HG03103 (cell line): Measurements from ENCODE around the gene GAGE10.
"Not testable (repeated sequence)": the region's sequence is repeated elsewhere in the genome, so short reads cannot be mapped to it uniquely, and the experiment has no call there.

ENCODE experiments used
- ATAC-seq: cut with Tn5 transposase; IDR thresholded peaks from one replicate; pipeline ENCODE4 v1.9.1; 2021; ENCODE audit warnings: low read depth; ENCODE audit not compliant: unreplicated experiment

Gene GAGE10

DNA sequence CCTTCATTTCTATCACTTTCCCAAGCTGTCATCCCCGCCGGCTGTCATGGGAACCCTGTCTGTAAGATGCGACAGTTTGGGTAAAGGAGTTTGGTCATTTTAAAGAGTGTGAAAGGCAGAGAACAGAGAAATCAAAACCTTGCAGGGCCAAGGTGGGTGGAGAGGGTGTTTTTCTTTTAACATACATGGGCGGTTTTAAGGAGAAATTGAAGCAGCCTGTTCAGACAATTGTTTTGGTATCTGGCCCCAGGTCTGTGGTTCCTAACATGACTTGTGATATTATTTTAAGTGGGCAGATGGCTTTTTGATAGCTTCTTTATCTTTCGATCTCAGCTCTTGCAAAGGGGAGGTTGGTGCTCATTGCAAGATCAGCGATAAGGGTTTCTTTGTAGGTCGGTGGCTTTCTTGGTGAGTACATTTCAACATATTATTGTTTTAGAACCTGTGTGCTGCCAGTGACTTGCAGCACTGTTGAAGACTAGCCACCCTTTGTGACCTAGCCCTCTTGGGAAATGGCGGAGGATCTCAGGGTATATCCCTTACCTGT lies 30.2 kb upstream of the GAGE10 start:
- no peak for ATAC-seq

DNA sequence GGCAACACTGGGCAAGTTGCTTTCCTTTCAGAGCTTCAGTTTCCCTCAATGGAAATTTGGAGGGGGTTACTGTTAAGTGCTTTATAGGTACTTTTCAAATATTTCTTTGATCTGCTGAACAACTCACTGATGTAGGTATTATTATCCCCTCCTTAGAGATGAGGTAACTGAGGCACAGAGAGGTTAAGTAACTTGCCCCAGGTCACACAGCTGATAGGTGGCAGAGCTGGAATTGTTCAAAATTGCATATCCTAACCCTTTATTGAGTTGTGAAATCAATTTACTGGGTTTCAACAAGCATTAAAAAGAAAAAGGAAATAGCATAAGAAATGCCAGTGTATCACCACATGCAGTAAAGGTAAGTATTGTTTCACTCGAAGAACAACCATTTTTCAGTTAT lies 27.2 kb upstream of the GAGE10 start:
- no peak for ATAC-seq

DNA sequence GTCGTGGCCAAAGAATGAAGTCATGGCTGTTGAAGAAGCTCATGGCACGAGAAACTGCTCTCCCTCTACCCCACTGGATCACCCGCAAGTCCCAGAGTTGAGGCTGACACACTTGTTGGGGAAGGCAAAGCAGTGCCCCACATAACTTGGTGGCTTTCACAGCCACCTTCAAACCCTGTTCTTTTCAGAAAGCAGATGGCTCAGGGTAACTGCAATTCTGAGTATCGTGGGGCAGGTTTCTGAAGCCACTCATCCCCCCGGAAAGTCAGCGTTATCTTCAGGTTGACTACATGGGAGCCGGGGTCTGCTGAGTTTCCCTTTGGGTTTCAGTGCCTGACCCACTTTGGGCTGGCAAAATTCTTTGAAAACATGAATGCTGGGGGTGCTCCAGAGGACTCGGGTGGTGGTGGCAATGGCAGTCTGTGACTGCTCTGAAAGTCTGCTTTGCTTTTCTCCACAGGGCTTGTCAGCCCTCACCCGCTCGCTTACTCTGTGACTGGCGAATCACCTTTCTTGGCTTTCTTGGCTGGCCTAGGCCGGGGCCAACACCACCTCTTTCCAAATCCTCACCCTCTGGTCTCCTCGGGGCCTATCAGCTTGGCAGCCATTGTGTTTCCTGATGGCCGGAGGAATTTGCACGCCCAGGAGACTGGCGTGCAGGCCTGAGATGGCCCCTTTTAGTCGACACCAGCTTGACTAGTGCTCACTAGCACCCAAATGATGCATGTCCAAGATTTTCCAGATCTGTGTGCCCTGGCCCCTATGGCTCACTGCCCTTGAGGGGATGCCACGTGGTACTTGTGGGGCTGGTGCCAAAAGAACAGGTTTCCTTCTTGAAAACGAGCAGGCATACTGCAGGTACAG lies 26.5 kb upstream of the GAGE10 start:
- ATAC-seq, result no peak

DNA sequence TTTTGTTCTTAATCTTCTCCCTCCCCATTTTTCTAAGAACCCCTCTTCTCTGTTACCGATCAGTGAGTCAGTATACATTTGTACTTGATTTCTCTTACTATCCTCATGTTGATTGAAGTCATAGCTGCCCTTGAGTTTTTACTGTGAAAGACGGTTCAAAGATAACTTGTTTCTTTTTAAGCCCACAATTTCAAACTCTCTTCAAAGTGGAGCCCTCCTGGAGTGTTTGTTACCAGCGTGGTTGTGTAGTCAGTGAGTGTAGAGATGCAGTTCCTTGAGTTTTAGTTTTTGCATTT lies 26.0 kb upstream of the GAGE10 start:
- no peak for ATAC-seq

DNA sequence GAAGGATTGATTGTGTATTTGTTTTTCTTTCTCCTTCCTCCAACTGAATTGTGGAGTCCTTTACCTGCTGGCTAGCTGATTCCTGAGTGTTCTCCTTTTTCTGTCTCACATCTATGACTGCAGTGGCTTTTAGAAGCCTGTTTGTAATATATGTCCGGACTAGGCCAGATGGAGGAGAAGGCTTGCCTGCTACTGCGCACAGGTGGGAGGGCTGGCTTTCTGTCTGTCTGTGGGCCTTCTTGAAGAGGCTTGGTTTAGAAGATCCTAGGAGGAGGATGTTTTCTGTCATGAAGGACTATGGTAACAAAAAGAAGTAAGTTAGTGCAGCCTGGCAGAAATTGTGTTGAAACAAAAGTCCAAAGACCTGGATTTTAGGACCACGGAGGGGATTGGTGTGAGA lies 25.4 kb upstream of the GAGE10 start:
- no peak for ATAC-seq

DNA sequence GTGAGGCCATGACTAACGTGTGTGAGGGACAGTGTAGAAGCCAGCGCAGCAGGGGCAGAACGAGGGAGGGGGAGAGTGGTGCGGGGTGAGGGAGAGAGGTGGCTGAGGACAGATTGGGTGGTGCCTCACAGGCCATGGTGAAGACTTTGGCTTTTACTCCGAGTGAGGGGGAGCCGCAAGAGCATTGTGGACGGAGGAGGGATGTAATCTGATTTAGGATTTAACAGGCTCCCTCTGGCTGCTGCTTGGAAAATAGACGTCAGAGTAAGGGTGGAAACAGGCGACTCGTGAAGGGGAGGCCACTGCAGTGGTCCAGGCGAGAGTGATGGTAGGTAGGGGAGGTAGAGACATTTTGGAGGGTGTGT lies 20.8 kb upstream of the GAGE10 start:
- ATAC-seq, result no peak

DNA sequence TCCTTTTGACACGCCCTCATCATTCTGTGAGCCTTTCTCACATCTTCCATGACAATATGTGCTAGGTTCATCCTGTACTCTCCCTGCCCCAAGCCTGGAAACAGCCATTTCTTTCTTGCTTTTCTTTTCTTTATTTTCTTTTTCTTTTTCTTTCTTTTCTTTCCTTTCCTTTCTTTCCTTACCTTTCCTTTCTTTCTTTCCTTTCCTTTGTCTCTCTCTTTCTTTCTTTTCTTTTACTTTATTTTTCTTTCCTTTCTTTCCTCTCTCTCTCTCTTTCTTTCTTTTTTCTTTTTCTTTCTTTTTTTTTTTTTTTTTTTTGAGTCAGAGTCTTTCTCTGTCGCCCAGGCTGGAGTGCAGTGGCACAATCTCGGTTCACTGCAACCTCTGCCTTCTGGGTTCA lies 19.2 kb upstream of the GAGE10 start:
- ATAC-seq, result no peak

DNA sequence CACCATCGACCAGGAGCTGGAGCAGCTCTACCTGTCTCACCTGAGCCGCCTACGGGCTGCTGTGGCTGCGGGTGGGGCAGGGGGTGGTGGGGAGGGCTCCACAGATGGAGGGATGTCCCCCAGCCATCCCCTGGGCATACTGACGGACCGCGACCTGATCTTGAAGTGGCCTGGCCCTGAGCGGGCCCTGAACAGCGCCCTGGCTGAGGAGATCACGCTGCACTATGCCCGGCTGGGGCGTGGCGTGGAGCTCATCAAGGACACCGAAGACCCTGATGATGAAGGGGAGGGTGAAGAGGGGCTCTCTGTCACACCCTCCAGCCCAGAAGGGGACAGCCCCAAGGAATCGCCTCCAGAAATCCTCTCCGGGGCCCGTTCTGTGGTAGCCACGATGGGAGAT lies 17.3 kb upstream of the GAGE10 start:
- no peak for ATAC-seq

DNA sequence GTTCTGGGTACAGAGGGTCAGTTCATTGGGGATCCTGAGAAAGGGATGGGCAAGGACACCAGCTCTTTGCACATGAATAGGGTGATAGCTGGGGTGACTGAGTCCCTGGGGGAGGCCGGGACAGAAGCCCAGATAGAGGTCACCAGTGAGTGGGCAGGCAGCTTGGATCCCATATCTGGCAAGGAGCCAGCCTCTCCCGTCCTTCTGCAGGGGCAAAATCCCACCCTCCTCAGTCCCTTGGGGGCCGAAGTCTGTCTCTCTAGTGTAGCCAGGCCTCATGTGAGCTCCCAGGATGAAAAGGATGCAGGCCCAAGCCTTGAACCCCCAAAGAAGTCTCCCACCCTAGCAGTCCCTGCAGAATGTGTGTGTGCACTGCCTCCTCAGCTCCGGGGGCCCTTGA lies 16.9 kb upstream of the GAGE10 start:
- ATAC-seq, result no peak

DNA sequence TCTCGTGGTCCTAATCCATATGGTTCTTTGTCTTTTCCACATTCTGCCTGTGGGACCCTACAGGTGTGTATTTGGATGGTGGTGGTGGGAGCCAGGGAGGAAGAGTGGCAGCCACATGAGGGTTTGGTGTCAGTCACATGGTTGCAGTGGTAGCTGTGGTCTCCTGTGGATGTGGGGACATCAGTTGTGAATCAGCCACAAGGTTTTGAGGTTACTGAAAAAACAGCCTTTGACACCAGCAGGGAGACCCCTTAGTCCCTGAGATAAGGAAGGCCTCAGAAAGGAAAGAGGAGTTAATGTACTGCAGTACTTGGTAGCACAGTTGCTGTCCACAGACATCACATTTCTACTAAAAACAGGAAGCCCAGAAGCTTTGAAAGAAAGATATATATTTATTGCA lies 15.8 kb upstream of the GAGE10 start:
- no peak for ATAC-seq

DNA sequence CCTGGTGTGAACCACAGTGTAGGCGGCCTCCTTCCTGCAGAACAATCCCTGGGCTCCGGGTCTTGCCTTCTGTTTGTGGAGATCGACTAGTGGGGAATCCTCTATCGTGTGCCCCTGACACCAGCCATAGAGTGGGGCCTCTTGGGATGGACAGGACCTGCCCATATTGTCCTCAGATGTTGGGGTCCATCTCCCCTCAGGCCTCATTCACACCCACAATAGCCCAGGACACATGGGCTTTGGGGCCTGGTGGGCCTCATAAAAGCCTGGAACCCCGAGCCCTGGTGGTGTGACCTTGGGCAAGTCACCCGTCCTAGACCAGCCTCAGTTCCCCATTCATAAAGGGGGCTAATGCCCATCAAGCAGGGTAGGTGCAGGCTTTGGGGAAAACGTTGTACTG lies 13.2 kb upstream of the GAGE10 start:
- ATAC-seq, result no peak

DNA sequence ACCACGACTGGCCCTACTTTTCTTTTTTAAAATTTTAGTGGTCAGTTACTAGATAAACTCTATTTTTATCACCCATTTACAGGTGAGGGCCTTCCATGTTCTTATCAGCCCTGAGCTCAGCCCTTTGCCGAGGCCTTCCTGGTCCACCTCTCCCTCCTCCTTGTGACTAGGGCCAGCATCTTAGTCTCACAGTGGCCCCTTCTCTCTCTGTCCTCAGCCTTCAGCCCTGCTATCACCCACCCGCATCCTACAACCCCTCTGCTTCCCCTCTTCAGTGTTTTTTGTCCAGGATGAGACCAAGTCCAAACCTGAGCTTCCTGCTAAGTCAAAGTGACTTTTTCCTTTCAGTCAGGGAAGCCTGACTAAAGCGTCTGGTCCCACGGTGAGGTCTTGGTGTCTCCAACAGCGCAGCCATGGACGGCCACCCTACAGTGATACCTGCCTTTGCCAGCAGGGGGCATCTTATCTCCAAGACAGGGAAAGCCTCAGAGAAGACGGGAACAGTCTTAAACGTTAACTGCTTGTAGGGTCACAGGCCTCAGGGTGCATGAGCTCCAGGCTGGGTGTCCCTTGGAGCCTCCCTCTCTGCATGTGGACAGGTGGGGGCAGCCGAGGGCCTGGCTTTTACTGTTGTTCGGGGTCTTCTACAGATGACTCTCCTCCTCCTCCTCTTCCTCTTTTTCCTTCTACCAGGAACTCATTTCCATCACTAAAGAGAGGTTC lies 11.7 kb upstream of the GAGE10 start:
- ATAC-seq, result no peak

DNA sequence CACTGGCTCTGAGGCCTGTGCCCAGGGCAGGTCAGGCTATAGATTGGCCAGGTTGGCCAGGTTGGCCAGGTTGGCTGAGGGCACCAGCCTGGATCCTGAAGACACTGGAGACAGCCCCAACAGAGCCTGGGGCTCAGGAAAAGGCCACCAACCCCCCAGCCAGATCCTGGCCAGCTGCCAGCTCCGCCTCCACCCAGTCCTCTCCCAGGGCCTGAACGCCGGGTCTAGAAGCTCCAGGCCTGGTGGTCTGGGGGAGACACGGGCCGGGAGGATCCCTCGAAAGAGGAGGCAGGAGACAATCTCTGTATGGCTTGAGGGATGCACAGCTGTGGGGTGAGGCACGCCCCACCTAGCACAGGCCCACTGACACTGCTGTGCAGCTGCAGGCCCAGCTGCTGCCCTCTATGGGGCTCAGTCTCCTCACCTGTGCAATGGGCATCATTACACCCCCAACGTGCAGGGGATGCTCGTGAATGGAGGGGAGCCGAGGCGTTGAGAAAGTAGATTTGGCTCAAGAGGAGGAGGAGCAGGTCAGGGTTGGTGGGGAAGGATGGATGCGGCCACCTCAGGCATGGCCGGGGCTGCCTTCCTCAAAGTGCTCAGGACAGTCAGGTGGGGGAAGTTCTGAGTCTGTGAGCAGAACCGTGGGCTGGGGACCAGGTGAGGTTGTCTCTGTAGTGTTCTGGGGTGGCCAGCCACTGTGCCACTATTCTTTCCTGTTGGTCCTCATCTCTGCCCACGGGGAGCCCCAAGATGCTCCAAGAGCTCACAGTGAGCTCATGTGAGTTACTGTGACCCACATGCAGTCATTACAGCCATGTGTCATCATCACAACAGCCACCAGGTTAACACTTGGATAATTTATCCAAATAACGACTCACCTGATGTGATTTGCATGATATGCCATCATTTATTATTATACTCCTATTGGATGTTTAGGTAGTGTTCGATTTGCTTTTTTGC lies 10.8 kb upstream of the GAGE10 start:
- no peak for ATAC-seq

DNA sequence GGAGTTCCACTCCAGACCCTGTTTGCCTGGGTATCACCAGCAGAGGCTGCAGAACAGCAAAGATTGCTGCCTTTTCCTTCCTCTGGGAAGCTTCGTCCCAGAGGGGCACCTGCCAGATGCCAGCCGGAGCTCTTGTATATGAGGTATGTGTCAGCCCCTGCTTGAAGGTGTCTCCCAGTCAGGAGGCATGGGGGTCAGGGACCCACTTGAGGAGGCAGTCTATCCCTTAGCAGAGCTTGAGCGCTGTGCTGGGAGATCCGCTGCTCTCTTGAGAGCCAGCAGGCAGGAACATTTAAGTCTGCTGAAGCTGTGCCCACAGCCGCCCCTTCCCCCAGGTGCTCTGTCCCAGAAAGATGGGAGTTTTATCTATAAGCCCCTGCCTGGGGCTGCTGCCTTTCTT lies 4.2 kb upstream of the GAGE10 start:
- ATAC-seq, result not testable (repeated sequence)

DNA sequence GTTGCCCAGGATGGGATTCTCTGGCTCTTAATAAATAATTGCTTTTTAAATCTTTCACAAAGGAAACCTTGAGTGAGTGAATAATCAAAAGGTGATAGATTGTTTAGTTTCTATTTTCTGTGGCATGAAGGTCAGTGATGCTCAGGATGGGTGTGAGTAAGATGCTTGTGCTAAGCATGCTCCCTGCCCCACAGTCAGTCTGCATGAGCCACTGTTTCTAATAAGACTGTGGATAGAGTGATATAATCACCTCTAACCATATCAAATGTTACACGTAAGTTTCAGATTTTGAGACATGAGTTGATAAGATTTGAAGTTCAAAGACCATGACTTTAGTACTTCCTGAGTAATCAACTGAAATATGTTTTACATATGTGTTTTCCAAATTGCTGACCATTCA lies 2.7 kb upstream of the GAGE10 start:
- ATAC-seq, result no peak

DNA sequence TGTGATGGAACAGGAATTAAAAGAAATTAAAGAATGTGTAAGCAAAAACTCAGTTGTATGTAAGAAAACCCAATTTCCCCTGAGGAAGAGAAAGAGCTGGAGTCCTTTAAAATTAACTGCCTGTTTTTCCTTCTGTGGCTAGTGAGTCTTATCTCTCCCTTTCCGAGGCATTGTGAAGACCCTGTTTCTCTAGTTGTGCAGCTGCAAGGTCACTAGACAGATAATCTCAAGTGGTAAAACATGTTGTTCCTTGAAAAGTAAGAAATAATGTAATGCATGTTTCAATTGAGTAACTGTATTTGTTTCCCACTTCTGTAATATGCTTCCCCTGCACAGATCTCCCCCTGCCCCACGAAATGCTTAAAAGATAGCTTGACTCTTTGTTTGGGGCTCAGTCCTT lies 4.3 kb downstream of the GAGE10 start:
- not testable (repeated sequence) for ATAC-seq

DNA sequence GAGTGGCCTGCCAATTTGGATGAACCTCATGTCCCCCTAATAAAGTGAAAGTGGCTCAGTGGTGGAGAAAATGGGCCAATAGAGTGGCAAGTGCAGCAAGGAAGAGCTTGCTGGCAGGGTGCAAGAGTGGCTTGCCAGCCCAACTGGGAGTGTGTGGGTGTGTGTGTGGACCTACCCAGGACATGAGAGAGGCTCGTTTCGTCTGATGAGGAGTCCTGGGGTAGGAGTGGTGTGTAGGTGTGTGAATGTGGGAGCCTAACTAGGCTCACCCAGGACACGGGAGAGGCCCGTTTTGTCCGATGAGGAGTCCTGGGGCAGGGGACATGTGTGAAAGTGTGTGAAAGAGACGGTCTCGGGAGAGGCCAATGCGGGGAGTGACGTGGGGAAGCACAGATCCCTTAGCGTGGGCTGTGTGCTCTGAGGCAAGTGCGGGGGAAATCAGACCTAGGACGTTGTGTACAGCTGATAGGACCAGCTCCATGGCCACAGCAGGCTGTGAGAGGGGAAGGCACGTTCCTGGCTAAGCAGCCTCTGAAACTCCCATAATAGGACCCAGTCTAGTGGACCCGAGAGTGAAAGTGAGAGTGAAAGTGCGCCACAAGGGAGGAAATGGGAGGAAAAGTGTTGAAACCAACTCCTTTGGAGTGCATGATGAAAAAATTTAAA lies 5.3 kb downstream of the GAGE10 start:
- ATAC-seq, result no peak

DNA sequence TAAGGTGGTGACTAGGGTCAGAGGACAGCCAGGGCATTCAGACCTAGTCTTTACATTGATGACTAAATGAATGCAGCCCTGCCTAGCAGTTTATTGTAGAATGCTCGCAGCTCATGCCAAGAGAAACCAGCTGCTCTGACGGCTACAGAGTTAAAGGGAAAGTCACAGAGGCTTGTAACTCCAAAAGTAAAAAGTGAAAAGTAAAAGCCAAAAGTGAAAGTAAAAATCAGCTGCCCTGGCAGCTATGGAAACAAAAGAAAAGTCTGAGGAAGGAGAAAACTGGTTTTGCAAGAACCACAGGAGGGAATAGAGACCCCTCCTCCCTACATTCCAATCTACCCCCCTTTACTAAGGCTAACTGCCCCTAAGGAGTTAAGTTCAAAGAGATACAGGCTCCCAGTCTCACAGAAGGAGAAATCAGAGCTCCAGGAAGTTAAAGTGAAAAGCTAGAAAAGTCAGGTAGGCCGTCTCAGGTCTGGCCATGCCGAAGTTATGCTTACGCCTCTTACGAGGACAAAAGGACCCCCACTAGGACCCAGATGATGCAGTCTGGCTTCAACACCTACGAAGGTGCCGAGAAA lies 6.0 kb downstream of the GAGE10 start:
- no peak for ATAC-seq

DNA sequence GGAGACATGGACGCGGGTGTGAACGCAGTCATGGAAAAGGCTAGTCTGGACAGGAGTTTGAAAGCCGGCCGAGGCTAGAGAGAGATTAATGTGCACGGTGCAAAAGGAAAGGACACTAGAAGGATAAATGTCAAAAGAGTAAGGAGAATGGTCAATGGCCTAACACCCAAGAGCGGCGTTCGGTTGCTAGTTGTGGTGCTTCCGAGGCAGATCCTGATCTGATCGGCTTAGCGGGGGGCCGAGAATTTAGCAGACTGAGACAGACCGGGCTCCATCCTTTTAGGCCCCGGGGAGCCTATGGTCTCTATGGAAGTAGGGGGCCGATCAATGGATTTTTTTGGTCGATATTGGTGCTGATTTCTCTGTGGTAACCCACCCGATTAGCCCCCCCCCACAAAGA lies 6.9 kb downstream of the GAGE10 start:
- ATAC-seq, result no peak

DNA sequence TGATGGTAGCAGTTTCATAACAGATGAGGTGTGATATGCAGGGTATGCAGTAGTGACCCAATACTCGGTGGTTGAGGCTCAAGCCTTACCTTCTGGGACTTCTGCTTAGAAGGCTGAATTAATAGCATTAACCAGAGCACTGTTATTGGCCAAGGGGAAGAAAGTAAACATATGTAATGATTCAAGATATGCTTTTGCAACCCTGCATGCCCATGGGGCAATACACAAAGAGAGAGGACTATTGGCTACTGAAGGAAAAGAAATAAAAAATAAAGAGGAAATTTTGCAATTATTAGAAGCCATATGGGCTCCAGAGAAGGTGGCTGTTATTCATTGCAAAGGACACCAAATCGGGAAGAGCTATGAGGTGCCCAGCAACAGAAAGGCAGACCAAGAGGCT lies 8.7 kb downstream of the GAGE10 start:
- no peak for ATAC-seq
